Activated CD8-positive, alpha-beta T cell treated with anti-CD3 and anti-CD28 coated beads for 36 hours (primary cell): Measurements from ENCODE around the gene FBXO10. TPM values are rescaled to one million over a fixed set of nuclear protein-coding genes. Genes with fewer than 3 reads are reported as not detected.

Experiments used
- ATAC-seq: fragments of 200-7000 bp; cut with Tn5 transposase; one replicate; pipeline ENCODE4 v1.10.0; 2021; ENCODE audit warnings: mild to moderate bottlenecking, moderate library complexity
- CTCF ChIA-PET: fragments of 350-600 bp; sonication (Branson Sonifier 250); formaldehyde crosslinking; loops from one replicate; lab custom pipeline; 2021; ENCODE audit warnings: antibody characterized with exemption; lab: Charles Lee
- POLR2A ChIA-PET: fragments of 350-600 bp; sonication (Branson Sonifier 250); formaldehyde crosslinking; loops from one replicate; lab custom pipeline; 2021; ENCODE audit warnings: antibody characterized with exemption; lab: Charles Lee
- DNase-seq: peaks from one replicate; pipeline ENCODE4 v3.0.0-alpha.2; 2020
- H3K27ac Mint-ChIP-seq: one replicate; pipeline ENCODE4 v1.8.0; 2021; ENCODE audit warnings: mild to moderate bottlenecking, mixed read lengths
- H3K27me3 Mint-ChIP-seq: one replicate; pipeline ENCODE4 v1.8.0; 2021; ENCODE audit warnings: mixed read lengths
- H3K36me3 Mint-ChIP-seq: one replicate; pipeline ENCODE4 v1.8.0; 2021; ENCODE audit warnings: low read depth, mixed read lengths
- H3K4me1 Mint-ChIP-seq: one replicate; pipeline ENCODE4 v1.8.0; 2021; ENCODE audit warnings: low read depth, mixed read lengths
- H3K4me3 Mint-ChIP-seq: one replicate; pipeline ENCODE4 v1.8.0; 2021; ENCODE audit warnings: mild to moderate bottlenecking, moderate library complexity, mixed read lengths
- H3K9me3 Mint-ChIP-seq: one replicate; pipeline ENCODE4 v1.8.0; 2021; ENCODE audit warnings: mixed read lengths
- intact Hi-C: fragments of 100-400 bp; cut with micrococcal nuclease; formaldehyde crosslinking; loops from one replicate; pipeline ENCODE4 v1.10.0; 2022
- total RNA-seq, 2 experiments: library from RNA; stranded (reverse); gene quantifications; one replicate each; pipeline ENCODE4 v1.2.3, GENCODE V29; 2021
- TF ChIP-seq, protein P1 (sequence below): fragments of 200-600 bp; IDR thresholded peaks from one replicate; pipeline ENCODE4 v1.8.0; 2022; ENCODE audit warnings: antibody characterized with exemption, mild to moderate bottlenecking

FBXO10 gene
- total RNA-seq, 2 experiments from 2014 or later = 2.5 to 3.6 TPM

DNA sequence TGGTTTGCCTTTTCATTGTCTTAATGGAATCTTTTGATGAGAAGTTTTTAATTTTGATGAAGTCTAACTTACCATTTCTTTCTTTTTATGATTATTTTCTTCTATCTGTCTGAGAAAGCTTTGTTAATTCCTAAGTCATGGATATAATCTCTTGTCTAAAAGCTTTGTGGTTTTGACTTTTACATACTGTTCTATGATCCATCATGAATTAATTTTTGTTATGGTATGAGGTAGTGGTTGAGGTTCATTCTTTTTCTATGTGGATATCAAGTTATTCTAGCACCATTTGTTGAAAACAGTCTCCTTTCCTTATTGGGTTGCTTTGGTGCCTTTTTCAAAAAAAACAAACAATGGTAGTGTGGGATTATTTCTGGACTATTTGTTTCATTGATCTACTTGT, 20.4 kb downstream of the FBXO10 start:
- ChIA-PET CTCF (no interaction called here), POLR2A (no interaction called here)
- Mint-ChIP-seq H3K36me3 (no peaks in the 10 kb centered on the region), H3K27me3 (no peaks in the 10 kb centered on the region), H3K4me1 (peaks cover 3% of the 10 kb centered on the region), H3K9me3 (no peaks in the 10 kb centered on the region), H3K27ac (no peak overlapping the region), H3K4me3 (no peak overlapping the region)
- intact Hi-C loops = no loop called here
- TF ChIP-seq, protein P1, sequence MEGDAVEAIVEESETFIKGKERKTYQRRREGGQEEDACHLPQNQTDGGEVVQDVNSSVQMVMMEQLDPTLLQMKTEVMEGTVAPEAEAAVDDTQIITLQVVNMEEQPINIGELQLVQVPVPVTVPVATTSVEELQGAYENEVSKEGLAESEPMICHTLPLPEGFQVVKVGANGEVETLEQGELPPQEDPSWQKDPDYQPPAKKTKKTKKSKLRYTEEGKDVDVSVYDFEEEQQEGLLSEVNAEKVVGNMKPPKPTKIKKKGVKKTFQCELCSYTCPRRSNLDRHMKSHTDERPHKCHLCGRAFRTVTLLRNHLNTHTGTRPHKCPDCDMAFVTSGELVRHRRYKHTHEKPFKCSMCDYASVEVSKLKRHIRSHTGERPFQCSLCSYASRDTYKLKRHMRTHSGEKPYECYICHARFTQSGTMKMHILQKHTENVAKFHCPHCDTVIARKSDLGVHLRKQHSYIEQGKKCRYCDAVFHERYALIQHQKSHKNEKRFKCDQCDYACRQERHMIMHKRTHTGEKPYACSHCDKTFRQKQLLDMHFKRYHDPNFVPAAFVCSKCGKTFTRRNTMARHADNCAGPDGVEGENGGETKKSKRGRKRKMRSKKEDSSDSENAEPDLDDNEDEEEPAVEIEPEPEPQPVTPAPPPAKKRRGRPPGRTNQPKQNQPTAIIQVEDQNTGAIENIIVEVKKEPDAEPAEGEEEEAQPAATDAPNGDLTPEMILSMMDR = no peak
- DNase-seq (no peak), ATAC-seq (no peak)

DNA sequence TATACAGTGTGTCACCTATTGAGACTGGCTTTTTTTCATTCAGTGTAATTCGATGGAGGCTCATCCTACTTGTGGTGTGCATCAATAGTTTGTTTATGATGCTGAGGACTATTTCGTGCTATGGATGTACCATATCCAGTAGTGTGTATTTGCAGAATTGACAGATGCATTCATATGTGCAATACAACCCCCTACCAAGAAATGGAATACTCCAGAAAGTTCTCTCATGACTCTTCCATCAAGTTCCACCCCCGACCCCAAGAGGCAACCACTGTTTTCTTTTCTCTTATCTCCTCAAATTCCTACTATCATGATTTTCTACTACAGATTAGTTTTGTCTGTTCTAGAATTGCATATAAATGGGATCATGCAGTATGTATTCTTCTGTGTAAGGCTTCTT, 21.9 kb downstream of the FBXO10 start:
- intact Hi-C loops = no loop called here
- DNase-seq = no peak
- no peaks in the 10 kb centered on the region for H3K36me3 Mint-ChIP-seq
- no peak for ATAC-seq
- no peaks in the 10 kb centered on the region for H3K27me3 Mint-ChIP-seq
- no peaks in the 10 kb centered on the region for H3K9me3 Mint-ChIP-seq
- no peak overlapping the region for H3K4me3 Mint-ChIP-seq
- TF ChIP-seq, protein P1 = no peak
- ChIA-PET POLR2A (no interaction called here), CTCF (no interaction called here)
- no peaks in the 10 kb centered on the region for H3K4me1 Mint-ChIP-seq
- no peak overlapping the region for H3K27ac Mint-ChIP-seq

DNA sequence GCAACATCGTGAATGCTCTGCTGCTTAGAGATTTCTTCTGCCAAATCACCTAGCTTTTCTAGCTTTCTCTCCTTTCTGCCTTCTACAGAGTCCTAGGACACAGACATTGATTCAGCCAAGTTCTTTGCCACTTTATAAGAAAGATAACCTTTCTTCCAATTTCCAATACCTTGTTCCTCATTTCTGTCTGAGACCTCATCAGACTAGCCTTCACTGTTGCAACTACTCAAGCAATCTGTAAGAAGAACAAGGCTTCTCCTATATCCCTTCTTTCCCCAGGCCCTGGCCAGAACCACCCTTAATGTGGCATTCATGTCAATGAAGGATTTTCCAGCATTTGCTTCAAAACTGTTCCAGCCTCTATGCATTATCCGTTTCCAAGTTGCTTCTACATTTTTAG, 24.3 kb downstream of the FBXO10 start:
- no peak overlapping the region for H3K4me3 Mint-ChIP-seq
- TF ChIP-seq, protein P1 = no peak
- no peak for ATAC-seq
- H3K27ac Mint-ChIP-seq = no peak overlapping the region
- DNase-seq = no peak
- H3K36me3 Mint-ChIP-seq = no peaks in the 10 kb centered on the region
- ChIA-PET CTCF (no interaction called here), POLR2A (no interaction called here)
- intact Hi-C loops = no loop called here
- no peaks in the 10 kb centered on the region for H3K4me1 Mint-ChIP-seq
- H3K27me3 Mint-ChIP-seq = no peaks in the 10 kb centered on the region
- H3K9me3 Mint-ChIP-seq = no peaks in the 10 kb centered on the region

DNA sequence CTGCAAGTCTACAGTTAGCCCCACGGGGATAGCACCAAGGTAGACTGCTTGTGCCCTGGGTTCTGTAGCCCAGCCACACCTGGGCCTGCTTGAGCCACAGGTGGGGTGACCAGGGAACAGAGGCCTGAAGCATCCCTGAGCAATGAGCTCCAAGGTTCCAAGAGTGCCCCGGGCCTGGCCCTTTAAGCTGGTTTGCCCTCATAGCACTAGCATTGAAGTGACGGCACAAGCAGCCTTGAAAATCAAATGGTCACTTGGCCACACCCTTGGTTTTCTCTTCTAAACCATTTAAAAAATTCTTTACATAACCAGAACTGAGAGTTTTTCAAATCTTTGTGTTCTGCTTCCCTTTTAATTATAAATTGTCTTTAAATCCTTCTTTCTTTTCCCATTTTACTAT, 24.7 kb downstream of the FBXO10 start:
- TF ChIP-seq, protein P1 = no peak
- ChIA-PET CTCF (no interaction called here), POLR2A (no interaction called here)
- Mint-ChIP-seq H3K36me3 (no peaks in the 10 kb centered on the region), H3K27me3 (no peaks in the 10 kb centered on the region), H3K9me3 (no peaks in the 10 kb centered on the region), H3K4me1 (no peaks in the 10 kb centered on the region), H3K27ac (no peak overlapping the region), H3K4me3 (no peak overlapping the region)
- DNase-seq (no peak), ATAC-seq (no peak)
- intact Hi-C loops = no loop called here

DNA sequence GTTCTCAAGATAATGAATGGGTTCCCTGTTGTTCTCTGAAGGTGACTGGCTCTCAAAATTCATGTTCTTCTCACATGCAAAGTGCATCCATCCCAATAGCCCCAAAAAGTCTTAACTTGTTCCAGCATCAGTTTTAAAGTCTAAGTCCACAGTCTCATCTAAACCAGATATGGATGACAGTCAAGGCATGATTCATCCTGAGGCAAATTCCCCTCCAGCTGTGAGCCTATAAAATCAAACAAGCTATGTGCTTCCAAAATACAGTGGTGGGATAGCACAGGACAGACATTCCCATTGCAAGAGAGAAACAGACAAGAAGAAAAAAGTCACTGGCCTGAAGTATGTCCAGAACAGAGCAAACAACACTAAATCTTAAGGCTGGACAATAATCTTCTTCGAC, 25.4 kb downstream of the FBXO10 start:
- Mint-ChIP-seq H3K9me3 (no peaks in the 10 kb centered on the region), H3K27ac (no peak overlapping the region), H3K4me3 (no peak overlapping the region), H3K27me3 (no peaks in the 10 kb centered on the region), H3K4me1 (no peaks in the 10 kb centered on the region), H3K36me3 (no peaks in the 10 kb centered on the region)
- ATAC-seq = no peak
- no peak for DNase-seq
- ChIA-PET CTCF (no interaction called here), POLR2A (no interaction called here)
- TF ChIP-seq, protein P1 = no peak
- intact Hi-C loops = no loop called here
